SK-N-MC (cell line): ENCODE measurements around the gene DHRS7B.

Experiments used
- EZH2 ChIP-seq: fragments of 200-600 bp; sonication (generic); IDR thresholded peaks from one replicate; pipeline ENCODE4 v1.6.1; 2017; ENCODE audit warnings: antibody characterized with exemption
- FOXP2 ChIP-seq: optimal IDR thresholded peaks from 2 replicates; pipeline ENCODE3; 2011; ENCODE audit warnings: mild to moderate bottlenecking, moderate library complexity; ENCODE audit not compliant: insufficient read depth; ENCODE audit errors: extremely low read length, control extremely low read depth
- POLR2AphosphoS5 ChIP-seq: IDR thresholded peaks from 2 replicates; pipeline ENCODE4 v1.6.1; 2012; ENCODE audit warnings: mild to moderate bottlenecking, low read depth, low read length, borderline replicate concordance

GRCh38 chr17:21165922-21166594 is 39.3 kb downstream of the DHRS7B start:
- TF ChIP-seq EZH2 (no peak), POLR2AphosphoS5 (no peak), FOXP2 (no peak)
